A172 (cell line): ENCODE measurements around the gene ZC3H7A. TPM values are rescaled to one million over a fixed set of nuclear protein-coding genes. Genes with fewer than 3 reads are reported as not detected.
A peak's percentile ranks its signal among the peaks of the same experiment; 100 is the strongest.

Experiments used
- DNase-seq: peaks from one replicate; pipeline ENCODE4 v3.0.0-alpha.2; 2015; ENCODE audit warnings: low spot score
- total RNA-seq: library from RNA; depleted of rRNA; stranded (reverse); fragments of >200 nt; shearing (Covaris generic); gene quantifications from 2 replicates; pipeline ENCODE4 v1.2.3, GENCODE V29; 2014

The ZC3H7A gene
- total RNA-seq, 1 experiment from 2014 or later = 73.5 TPM

DNA sequence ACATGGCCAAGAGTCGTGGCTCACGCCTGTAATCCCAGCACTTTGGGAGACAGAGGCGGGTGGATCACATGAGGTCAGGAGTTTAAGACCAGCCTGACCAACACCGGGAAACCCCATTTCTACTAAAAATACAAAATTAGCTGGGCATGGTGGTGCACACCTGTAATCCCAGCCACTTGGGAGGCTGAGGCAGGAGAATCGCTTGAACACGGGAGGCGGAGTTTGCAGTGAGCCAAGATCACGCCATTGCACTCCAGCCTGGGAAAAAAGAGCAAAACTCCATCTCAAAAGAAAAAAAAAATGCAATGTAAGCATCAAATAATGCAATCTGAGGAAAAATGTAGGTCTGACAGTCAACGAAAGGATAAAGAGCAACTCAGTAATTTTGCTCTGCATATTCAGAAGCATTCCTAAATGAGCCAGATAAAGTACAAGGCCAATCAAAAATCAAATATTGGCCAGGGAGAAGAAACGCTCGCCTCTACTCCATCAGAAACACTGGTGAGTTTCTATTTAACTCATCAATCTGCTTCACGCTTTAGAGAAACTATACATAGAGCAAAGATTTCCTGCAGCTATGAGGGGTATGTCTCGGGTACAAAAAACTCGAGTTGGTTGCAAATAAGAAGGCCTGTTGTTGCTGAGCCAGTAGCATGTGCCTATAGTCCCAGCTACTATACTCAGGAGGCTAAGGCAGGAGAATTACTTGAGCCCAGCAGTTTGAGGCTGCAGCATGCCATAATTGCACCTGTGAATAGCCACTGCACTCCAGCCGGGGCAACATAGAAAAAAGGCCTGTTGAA is 58.1 kb downstream of the ZC3H7A start:
- no peak for DNase-seq

DNA sequence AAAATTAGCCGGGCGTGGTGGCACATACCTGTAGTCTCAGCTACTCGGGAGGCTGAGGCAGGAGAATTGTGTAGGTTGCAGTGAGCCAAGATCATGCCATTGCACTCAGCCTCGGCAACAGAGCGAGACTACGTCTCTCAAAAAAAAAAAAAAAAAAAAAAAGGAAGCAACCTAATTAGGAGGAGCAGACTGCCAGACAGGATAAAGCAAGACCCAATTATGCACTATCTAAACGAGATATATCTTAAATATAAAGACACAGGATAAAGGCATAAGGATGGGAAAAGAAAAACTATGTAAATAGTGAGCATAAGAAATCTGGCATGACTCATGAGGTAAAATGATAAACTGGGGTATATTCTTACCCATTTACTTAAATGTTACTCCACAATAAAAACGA is 59.3 kb downstream of the ZC3H7A start:
- no peak for DNase-seq

DNA sequence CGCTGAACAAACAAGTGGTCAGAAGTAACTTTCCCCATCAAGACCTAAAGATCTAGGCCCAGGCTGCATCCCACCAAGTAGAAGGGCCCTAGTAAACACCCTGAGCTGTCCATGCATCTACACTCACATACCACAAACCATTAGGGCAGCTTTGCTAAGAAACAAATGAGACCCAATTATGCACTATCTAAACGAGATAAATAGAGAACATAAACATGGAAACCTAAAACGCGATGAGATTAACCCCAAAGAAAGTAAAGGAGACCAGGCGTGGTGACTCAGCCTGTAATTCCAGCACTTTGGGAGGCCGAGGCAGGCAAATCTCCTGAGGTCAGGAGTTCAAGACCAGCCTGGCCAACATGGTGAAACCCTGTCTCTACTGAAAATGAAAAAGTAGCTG is 60.2 kb downstream of the ZC3H7A start:
- no peak for DNase-seq

DNA sequence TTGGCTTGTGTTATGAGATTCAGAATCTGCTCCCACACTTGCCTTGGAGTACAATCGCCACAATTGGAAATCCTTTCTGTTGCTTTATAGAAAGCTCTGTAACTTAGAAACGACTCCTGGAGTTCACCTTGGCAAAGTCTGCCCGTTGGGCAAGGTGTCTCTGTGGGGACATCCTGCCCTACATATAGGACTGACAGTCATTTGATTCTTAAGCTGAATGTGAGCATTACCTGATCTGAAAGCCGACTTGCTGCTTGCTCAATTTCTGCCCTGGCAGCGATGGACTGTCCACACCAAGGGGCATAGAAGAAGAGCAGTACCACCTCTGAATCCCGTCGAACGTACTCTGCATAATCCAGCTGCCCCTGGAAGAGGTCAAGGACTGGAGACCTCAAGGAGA is 61.3 kb downstream of the ZC3H7A start:
- no peak for DNase-seq

DNA sequence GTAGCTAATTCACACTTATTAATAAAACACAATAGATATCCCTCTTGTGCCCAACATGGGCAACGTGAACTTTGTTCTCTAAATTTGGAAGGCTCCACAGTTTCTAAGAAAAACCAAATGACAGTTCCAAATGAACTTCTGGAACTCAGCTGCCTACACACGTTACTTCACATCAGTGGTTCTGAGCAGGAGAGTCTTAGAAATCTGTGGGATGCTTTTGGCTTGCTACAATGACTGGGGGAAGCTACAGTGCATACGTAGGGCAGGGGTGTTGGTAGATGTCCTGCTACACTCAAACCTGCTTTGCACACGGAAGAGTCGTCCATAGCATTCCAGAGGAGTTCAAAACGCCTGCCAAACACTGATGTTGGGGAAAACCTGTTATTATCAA is 62.4 kb downstream of the ZC3H7A start:
- DNase-seq = no peak

DNA sequence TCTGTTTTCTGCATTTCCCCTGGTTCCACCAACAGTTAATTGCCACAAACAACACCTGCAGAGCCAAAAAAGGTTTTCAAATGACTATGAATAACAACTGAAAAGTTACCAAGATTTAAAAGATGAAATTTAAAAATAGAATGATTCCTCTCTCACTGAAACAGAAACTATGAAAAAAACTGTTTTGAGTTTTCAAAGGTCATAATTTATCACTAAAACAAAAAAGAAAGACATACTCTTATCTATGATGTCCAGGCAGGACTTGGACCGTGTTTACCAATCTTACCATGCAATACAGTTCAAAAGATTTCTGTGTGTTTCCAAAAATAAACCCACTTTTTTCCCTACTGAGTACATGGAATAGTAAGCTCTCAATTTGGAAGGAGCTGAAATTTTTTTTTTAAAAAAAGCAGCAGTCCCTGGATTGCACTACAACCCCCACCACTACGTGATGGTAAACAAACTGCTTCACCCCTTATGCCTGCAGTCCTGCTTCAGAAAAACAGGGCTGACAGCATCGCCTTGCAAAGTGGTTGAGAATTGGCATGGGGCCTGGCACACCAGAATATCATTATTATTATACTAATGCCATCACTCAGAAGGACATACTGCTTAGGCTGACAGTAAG is 62.9 kb downstream of the ZC3H7A start:
- no peak for DNase-seq

DNA sequence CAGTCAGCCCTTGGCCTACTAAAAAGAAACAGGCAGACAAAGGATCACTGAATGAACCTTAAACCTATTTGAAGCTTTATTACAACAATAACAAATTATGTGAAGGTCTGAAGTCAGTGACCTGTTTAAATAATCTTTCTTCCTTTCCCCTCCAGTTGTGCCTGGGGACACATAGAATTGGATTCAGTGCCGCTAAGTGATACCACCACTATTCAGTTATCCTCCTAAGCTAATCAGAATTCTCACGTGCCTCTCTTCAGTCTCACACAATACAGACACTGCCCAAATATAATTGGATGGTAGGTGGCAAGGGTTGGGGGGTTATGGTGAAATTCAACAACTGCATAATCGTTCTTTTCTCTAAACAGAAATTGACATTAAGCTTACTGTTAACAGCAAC is 65.8 kb downstream of the ZC3H7A start:
- DNase-seq = no peak

DNA sequence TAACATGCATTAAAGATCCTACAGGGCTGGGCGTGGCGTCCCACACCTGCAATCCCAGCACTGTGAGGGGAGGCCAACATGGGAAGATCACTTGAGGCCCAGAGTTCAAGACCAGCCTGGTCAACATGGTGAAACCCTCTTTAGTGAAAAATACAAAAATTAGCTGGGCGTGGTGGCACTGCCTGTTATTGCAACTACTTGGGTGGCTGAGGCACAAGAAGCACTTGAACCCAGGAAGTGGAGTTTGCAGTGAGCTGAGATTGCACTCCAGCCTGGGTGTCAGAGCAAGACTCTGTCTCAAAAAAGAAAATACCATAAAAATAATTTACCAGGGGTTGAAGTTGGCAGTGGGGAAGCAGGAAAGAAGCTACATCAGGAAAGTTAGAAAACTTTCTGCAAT is 67.3 kb downstream of the ZC3H7A start:
- DNase-seq = no peak

DNA sequence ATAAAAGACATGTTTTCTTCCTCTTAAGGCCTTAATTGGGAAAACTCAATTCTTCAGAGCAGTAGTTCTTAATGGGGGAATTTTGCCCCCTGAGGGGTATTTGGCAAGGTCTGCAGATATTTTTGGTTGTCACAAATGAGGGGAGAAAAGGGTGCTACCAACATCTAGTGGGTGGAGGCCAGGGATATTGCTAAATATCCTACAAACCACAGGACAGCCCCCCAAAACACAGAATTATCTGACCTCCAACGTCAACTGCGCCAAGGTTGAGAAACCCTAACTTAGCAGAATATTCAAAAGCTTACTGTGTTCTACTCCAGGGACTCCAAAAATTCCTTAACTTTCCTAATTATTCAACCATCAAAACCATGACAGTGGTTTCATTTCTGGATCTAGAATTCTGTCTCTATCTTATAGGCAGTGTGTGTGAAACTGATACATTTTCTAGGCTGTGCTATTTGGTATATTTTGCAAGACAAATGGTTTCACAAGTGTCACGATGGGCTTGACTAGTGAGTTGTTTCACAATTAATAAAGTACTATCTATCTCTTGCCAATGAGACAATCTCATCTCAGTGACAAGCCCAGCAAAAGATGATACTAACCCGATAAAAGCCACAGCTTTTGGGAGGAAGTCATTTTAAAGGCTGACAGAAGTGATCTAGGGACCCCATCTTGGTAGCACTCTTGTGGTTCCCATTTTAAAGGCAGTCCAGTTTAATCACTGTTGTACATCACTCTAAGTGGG is 69.1 kb downstream of the ZC3H7A start:
- no peak for DNase-seq

DNA sequence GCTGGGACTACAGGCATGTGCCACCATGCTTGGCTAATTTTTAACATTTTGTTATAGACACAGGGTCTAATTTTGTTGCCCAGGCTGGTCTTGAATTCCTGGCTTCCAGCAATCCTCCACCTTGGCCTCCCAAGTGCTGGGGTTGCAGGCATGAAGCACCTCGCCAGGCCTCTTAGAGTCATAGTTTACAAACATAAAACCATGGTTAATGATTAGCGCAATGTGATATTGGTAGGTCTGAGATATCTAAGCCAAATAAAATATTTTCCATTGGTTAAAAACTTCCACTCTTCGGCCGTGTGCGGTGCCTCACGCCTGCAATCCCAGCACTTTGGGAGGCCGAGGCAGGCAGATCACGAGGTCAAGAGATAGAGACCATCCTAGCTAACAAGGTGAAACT is 71.0 kb downstream of the ZC3H7A start:
- no peak for DNase-seq

DNA sequence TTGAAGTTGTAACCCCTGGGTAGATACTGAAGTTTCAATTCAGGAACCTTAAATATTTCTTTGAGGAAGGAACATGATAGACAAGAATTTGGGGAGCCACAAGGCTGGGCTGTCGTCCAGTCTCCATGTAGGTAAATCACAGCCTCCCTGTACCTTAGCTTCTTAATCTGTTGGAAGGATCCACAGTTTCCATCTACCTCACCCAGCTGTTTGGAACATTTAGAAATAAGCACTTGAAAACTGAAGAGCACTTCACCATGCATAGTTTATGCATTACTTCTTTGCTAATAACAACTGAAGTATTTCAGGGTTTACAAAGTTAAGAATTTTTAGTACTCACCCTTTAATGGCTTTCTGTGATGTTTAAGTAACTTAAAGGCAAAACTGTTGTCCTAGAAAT is 71.6 kb downstream of the ZC3H7A start:
- DNase-seq = no peak

DNA sequence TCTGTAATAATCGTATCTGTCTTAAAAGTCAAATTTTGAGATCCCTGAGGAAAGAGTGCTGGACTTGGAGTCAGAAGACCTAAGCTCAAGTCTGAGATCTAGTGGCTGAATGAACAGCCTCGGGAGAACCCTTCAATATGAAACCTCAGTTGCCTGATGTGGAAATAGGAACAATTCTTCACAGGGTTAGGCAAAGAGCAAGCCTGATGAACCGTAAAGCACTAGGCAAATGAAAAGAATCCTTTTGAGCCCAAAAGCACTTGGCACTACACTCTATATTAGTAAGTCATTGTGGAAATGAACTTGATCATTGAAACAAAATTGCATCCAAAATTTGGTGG is 74.6 kb downstream of the ZC3H7A start:
- DNase-seq = no peak

DNA sequence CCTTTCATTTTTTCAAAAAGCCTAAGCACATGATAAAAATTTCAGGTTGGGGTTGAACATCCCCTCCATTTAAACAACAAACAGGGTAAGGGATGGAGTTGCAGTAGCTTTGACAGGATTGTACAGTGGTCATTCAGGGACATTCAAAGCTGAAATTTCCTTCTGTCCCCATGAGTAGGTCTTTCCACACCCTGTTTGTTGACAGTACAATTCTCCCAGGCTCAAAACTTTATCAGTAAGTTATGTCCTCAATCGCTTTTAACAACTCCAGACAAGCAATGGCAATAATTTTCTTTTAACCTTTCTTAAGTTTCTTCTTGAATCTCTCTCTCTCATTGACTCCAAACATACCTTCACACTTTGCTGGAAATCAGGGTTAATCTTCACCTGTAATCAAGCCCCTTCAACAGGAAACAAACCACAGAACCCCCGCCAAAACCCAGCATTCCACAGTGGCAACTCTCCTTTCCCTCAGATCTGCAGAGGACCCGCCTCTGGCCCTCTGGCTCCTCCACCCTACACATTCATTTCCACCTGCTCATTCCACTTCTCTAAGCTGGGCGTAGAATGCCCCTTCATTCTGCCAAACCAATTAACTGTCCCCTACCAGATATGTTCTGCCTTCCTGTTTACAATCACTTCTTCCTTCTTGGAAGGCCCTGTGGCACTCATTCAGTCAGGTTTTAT is 75.1 kb downstream of the ZC3H7A start:
- DNase-seq = no peak

DNA sequence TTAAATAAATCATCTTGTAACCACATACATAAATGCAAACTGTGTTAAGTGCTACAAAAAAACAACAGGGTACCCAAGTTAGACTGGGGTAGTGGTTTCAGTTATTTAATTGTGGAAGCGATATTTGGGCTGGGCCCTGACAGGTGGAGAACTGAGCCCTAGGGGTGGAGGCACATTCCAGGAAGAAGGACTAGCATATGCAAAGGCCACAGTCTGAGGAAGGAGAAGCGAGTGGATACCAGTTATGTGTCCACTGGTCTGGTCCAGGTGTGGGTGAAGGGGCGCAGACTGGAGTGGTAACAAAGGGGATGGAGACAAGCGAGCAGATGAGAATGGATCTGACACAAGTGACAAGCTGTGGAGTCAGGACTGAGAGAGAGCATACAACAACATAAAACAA is 77.3 kb downstream of the ZC3H7A start:
- no peak for DNase-seq

DNA sequence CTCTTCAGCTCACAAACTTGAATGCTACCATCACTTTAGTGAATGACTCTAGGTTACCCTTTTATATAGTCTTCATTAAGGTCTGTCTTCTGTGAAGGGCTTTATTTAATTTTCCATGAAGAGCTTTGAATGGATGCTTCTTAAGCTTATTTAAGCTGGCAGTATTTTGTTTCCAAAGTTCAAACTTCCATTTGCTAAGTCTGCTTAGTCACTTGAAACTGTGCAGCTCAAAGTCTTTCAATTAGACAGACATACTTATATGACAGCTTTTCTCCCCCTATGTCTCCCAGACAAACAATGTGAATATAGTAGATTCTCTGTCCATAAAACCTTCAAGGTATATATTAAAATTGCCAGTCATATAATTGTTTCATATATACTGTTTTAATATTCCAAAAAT is 77.9 kb downstream of the ZC3H7A start:
- no peak for DNase-seq

DNA sequence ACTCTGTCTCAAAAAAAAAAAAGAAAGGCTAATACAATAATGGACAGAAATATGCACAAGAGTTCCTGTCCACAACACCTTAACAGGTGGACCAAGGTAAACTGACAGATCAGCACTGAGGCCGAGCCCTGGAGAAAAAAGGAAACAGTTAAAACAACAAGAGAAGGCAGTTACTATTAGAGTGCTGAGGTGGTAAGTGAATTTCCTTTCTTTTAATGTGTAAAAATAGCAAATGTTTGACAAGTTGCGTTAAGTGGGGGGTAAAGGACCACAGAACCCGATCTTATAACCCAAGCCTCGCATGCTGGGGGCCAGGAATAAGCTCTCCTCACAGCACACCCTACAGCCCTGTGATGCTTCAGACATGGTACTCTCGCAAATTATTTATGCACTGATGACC is 79.2 kb downstream of the ZC3H7A start:
- DNase-seq = no peak

DNA sequence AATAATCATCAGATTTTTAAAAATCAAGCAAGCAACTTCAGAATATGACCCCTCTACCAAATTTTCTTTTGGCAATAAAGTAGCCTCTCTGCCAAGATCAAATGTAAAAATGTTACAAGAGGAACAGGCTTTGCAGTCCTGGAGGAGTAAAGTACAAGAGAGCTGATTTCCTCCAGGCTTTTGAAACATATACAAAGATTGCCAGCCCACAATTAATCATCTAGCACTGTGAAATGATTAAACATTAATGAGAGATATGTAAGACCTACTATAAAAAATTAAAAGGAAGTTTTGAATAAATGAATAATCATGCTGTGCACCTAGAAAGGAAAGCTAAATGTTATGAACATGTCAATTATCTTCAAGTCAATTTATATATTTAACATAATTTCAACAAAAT is 80.7 kb downstream of the ZC3H7A start:
- DNase-seq = no peak

DNA sequence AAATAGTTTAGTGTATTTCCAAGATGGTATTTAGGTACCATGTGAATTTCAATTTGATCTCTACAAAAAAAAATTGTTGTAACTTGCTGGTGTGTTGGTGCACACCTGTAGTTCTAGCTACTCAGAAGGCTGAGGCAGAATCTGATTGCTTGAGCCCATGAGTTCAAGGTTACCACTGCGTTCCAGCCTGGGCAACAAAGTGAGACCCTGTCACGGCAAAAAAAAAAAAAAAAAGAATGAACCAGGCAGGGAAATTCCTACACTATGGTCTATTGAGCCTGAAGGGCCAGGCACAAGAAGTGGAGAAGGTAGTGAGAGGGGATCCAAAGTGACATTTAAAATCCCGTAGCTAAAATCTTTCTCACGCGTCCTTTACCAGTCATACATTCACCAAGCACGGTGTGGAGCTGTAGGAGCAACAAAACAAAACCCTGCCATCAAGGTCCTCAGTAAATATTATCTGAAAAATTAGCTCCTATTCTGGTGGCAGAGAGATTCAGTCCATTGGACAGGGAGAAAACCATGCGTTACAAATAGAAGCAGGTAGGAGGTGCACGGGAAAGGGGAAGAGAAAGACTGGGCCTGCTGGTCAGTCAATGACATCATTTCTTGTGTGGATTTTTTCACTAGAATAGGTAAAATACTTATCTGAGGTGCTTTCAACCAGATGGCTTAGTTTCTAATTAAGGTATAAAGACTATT is 81.7 kb downstream of the ZC3H7A start:
- no peak for DNase-seq

DNA sequence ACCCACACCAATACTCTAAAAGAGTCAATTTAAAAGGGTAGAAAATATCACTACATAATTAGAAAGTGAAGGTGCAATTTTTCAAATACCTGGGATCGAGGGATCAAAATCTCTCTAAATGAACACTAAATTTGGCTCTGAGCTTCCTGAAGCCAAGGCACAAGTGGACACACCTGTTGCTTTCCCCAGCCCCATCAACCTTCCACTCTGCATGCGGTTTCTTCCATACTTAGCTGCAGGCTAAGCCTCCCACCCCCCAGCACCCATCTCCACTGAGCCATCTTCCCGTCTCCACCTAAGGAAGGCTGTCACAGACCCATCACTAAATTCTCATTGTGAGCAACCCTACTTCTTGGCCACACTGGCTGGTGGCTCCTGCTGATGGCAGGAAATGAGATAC is 84.9 kb downstream of the ZC3H7A start:
- DNase-seq = no peak

DNA sequence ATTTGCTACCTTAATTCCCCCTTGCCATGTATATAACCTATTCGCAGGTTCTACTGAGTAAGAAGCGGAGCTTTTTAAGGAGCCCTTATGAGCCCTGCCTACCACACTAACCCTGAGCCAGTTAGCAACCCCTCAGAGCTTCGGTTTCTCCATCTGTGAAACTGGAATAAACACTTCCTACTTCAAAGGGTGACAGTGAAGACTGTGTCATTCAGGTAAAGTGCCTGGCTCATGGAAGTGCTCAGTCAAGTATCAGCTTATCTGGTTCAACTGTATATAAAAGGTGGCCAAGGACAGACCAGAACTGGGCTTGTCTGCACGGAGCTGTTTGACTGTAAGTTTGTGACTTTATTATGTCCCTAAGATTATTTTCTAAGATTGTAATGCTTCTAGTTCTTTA is 85.4 kb downstream of the ZC3H7A start:
- no peak for DNase-seq

DNA sequence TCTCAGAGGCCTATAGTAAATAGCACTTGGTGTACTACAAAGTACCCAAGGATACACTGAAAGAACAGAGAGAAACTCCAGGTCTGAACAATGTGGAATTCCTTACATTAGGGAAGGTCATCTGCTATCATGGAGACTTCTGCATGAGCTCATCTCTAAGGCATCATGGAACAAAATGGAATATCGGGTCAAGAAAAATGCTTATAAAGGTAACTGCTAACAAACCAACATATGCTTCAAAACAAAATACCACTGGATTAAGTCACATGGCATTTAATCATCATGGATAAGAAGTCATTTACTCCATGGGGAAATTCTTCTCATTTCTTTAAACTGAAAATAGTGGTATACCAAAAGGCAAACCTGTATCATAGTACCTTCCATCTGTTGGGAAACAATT is 88.6 kb downstream of the ZC3H7A start:
- DNase-seq = peak; percentile 6

DNA sequence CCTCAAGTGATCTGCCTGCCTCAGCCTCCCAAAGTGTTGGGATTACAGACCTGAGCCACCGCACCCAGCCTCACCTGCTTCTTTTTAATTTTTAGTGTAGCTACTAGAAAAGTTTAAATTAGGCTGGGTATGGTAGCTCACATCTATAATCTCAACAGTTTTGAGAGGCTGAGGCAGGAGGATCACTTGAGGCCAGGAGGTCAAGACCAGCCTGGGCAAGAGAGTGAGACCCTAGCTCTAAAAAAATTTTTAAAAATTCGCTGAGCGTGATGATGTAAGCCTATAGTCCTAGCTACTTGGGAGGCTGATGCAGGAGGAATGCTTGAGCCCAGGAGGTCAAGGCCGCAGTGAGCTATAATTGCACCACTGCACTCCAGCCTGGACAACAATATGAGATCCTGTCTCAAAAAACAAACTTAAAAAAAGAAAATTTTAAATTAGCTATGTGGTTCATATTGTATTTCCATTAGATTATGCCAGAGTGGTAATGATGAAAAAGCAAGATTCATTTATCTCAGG is 89.3 kb downstream of the ZC3H7A start:
- no peak for DNase-seq
